Measurements from ENCODE around the gene INTS7.

Gene INTS7

GRCh38 chr1:211951856-211952255, 83.5 kb downstream of the INTS7 start:
- TF ChIP-seq, protein P1, sequence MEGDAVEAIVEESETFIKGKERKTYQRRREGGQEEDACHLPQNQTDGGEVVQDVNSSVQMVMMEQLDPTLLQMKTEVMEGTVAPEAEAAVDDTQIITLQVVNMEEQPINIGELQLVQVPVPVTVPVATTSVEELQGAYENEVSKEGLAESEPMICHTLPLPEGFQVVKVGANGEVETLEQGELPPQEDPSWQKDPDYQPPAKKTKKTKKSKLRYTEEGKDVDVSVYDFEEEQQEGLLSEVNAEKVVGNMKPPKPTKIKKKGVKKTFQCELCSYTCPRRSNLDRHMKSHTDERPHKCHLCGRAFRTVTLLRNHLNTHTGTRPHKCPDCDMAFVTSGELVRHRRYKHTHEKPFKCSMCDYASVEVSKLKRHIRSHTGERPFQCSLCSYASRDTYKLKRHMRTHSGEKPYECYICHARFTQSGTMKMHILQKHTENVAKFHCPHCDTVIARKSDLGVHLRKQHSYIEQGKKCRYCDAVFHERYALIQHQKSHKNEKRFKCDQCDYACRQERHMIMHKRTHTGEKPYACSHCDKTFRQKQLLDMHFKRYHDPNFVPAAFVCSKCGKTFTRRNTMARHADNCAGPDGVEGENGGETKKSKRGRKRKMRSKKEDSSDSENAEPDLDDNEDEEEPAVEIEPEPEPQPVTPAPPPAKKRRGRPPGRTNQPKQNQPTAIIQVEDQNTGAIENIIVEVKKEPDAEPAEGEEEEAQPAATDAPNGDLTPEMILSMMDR (IDR thresholded peaks at IDR 0.05; ENCODE audit: low read depth, low read length): no peak
- DNase-seq (ENCODE audit: extremely low read depth, low read depth): no peak

DNA sequence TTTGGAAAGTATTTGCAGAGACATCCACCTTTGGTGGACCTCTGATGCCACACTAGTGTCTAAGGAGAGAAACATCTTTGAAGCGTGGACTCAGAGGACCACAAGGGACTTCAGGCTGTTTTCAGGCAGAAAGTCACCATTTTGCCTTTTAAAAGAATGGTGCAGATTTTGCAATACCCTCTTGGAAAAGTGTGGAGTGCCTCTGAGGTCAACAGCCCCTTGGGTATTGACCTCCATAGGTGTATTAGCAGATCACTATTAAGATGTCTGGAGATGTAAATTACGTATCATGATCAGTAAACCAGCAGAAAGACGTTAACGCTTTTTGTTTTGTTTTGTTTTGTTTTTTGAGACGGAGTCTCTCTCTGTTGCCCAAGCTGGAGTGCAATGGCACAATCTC, 87.0 kb downstream of the INTS7 start:
- TF ChIP-seq, protein P1 (IDR thresholded peaks at IDR 0.05; ENCODE audit: low read depth, low read length): no peak
- no peak for DNase-seq (ENCODE audit: extremely low read depth, low read depth)

- TF ChIP-seq, protein P1 (IDR thresholded peaks at IDR 0.05; ENCODE audit: low read depth, low read length): no peak
- DNase-seq (ENCODE audit: extremely low read depth, low read depth): no peak
These were observed 87.7 kb downstream of the INTS7 start for GRCh38 chr1:211947396-211948295.

GRCh38 chr1:211944733-211945500, 90.4 kb downstream of the INTS7 start:
- no peak for DNase-seq (ENCODE audit: extremely low read depth, low read depth)

GRCh38 chr1:211942583-211942982, 92.8 kb downstream of the INTS7 start:
- TF ChIP-seq, protein P1 (IDR thresholded peaks at IDR 0.05; ENCODE audit: low read depth, low read length): no peak
- no peak for DNase-seq (ENCODE audit: extremely low read depth, low read depth)

More at GRCh38 chr1:211944733-211945500, 90.4 kb downstream of the INTS7 start:
- TF ChIP-seq, protein P1 (IDR thresholded peaks at IDR 0.05; ENCODE audit: low read depth, low read length): peak; percentile 40

- no peak for DNase-seq (ENCODE audit: extremely low read depth, low read depth)
- TF ChIP-seq, protein P1 (IDR thresholded peaks at IDR 0.05; ENCODE audit: low read depth, low read length): no peak
These were observed 95.4 kb downstream of the INTS7 start for GRCh38 chr1:211939876-211940468.

Measured in AG09319 (cell line).